ENCODE measurements around the gene CNTN1. TPM values are rescaled to one million over a fixed set of nuclear protein-coding genes. Genes with fewer than 3 reads are reported as not detected.

The CNTN1 gene
- total RNA-seq, 1 experiment from 2014 or later, result not detected

GRCh38 chr12:40829738-40830144 is 137.5 kb downstream of the CNTN1 start:
- H3K27me3 Mint-ChIP-seq (ENCODE audit: insufficient read depth, unreplicated experiment), result no peaks in the 10 kb centered on the region
- ChIA-PET POLR2A (no interaction called here), CTCF (no interaction called here)
- no peaks in the 10 kb centered on the region for H3K9me3 Mint-ChIP-seq (ENCODE audit: unreplicated experiment)
- H3K27ac Mint-ChIP-seq (ENCODE audit: low read depth, unreplicated experiment), result peak overlapping the region; percentile 71
- H3K36me3 Mint-ChIP-seq (ENCODE audit: insufficient read depth, unreplicated experiment), result no peaks in the 10 kb centered on the region
- no peak for TF ChIP-seq CTCF (IDR thresholded peaks at IDR 0.05; ENCODE audit: unreplicated experiment)
- BruUV-seq (replicated peaks), result no TSS peak
- peaks cover 14% of the 10 kb centered on the region for H3K4me1 Mint-ChIP-seq (ENCODE audit: insufficient read depth, unreplicated experiment)
- DNase-seq (ENCODE audit: unreplicated experiment), result peak; percentile 9
- H3K4me3 Mint-ChIP-seq (ENCODE audit: unreplicated experiment), result no peak overlapping the region
- intact Hi-C loops (cut with micrococcal nuclease), result no loop called here

- no peaks in the 10 kb centered on the region for H3K27me3 Mint-ChIP-seq (ENCODE audit: insufficient read depth, unreplicated experiment)
- no peaks in the 10 kb centered on the region for H3K36me3 Mint-ChIP-seq (ENCODE audit: insufficient read depth, unreplicated experiment)
- BruUV-seq (replicated peaks), result no TSS peak
- H3K9me3 Mint-ChIP-seq (ENCODE audit: unreplicated experiment), result no peaks in the 10 kb centered on the region
- ChIA-PET POLR2A (no interaction called here), CTCF (no interaction called here)
- no peak for TF ChIP-seq CTCF (IDR thresholded peaks at IDR 0.05; ENCODE audit: unreplicated experiment)
- H3K4me3 Mint-ChIP-seq (ENCODE audit: unreplicated experiment), result no peak overlapping the region
- H3K27ac Mint-ChIP-seq (ENCODE audit: low read depth, unreplicated experiment), result no peak overlapping the region
- DNase-seq (ENCODE audit: unreplicated experiment), result no peak
- intact Hi-C loops (cut with micrococcal nuclease), result no loop called here
- H3K4me1 Mint-ChIP-seq (ENCODE audit: insufficient read depth, unreplicated experiment), result peaks cover 14% of the 10 kb centered on the region
Measured at GRCh38 chr12:40831916-40832315, 139.7 kb downstream of the CNTN1 start.

GRCh38 chr12:40832668-40833067 is 140.4 kb downstream of the CNTN1 start:
- no TSS peak for BruUV-seq (replicated peaks)
- Mint-ChIP-seq H3K27ac (ENCODE audit: low read depth, unreplicated experiment) (no peak overlapping the region), H3K4me3 (ENCODE audit: unreplicated experiment) (no peak overlapping the region)

GRCh38 chr12:40833818-40834217 is 141.6 kb downstream of the CNTN1 start:
- POLR2A ChIA-PET, result no interaction called here
- CTCF ChIA-PET, result no interaction called here
- no peak overlapping the region for H3K27ac Mint-ChIP-seq (ENCODE audit: low read depth, unreplicated experiment)
- no peak overlapping the region for H3K4me3 Mint-ChIP-seq (ENCODE audit: unreplicated experiment)
- H3K36me3 Mint-ChIP-seq (ENCODE audit: insufficient read depth, unreplicated experiment), result no peaks in the 10 kb centered on the region
- peaks cover 14% of the 10 kb centered on the region for H3K4me1 Mint-ChIP-seq (ENCODE audit: insufficient read depth, unreplicated experiment)
- no TSS peak for BruUV-seq (replicated peaks)
- no peak for DNase-seq (ENCODE audit: unreplicated experiment)
- peaks cover 8% of the 10 kb centered on the region for H3K27me3 Mint-ChIP-seq (ENCODE audit: insufficient read depth, unreplicated experiment)
- TF ChIP-seq CTCF (IDR thresholded peaks at IDR 0.05; ENCODE audit: unreplicated experiment), result no peak
- no peaks in the 10 kb centered on the region for H3K9me3 Mint-ChIP-seq (ENCODE audit: unreplicated experiment)
- intact Hi-C loops (cut with micrococcal nuclease), result no loop called here

More at GRCh38 chr12:40832668-40833067, 140.4 kb downstream of the CNTN1 start:
- CTCF ChIA-PET, result interaction anchor here (0.9 kb wide), 1 partner anchor 59 kb away, joined by 3 read pairs; no protein-coding TSS in a partner anchor
- Mint-ChIP-seq H3K27me3 (ENCODE audit: insufficient read depth, unreplicated experiment) (no peaks in the 10 kb centered on the region), H3K4me1 (ENCODE audit: insufficient read depth, unreplicated experiment) (peaks cover 14% of the 10 kb centered on the region), H3K9me3 (ENCODE audit: unreplicated experiment) (no peaks in the 10 kb centered on the region), H3K36me3 (ENCODE audit: insufficient read depth, unreplicated experiment) (no peaks in the 10 kb centered on the region)
- intact Hi-C loops (cut with micrococcal nuclease), result no loop called here
- no peak for TF ChIP-seq CTCF (IDR thresholded peaks at IDR 0.05; ENCODE audit: unreplicated experiment)
- no peak for DNase-seq (ENCODE audit: unreplicated experiment)
- POLR2A ChIA-PET, result no interaction called here
